DOHH2 (cell line): Measurements from ENCODE around the gene TMEM154.

Experiments
- H3F3A ChIP-seq: fragments of 200-600 bp; sonication (generic), shearing (Covaris generic); 2 replicates; pipeline ENCODE4 v1.6.0; 2016; ENCODE audit warnings: antibody characterized with exemption, mild to moderate bottlenecking; ENCODE audit not compliant: control insufficient read depth, insufficient read depth
- H3K27ac ChIP-seq: fragments of 200-600 bp; sonication (generic); 2 replicates; pipeline ENCODE4 v1.5.1; 2014; ENCODE audit warnings: low read depth, mild to moderate bottlenecking, low read length, moderate library complexity
- H3K27me3 ChIP-seq: fragments of 200-600 bp; sonication (generic); 2 replicates; pipeline ENCODE4 v1.6.1; 2014; ENCODE audit warnings: mild to moderate bottlenecking, low read length, mixed read lengths; ENCODE audit not compliant: control insufficient read depth
- H3K36me3 ChIP-seq: fragments of 200-600 bp; sonication (generic); 2 replicates; pipeline ENCODE4 v1.6.1; 2014; ENCODE audit warnings: mild to moderate bottlenecking, low read length, moderate library complexity, mixed read lengths; ENCODE audit not compliant: control insufficient read depth
- H3K4me1 ChIP-seq: fragments of 200-600 bp; sonication (generic); 2 replicates; pipeline ENCODE4 v1.6.1; 2014; ENCODE audit warnings: mild to moderate bottlenecking, low read length, mixed read lengths; ENCODE audit not compliant: control insufficient read depth
- H3K4me2 ChIP-seq: fragments of 200-600 bp; sonication (generic); 2 replicates; pipeline ENCODE4 v1.6.0; 2014; ENCODE audit warnings: mild to moderate bottlenecking, low read length, moderate library complexity
- H3K4me3 ChIP-seq: fragments of 200-600 bp; sonication (generic); 2 replicates; pipeline ENCODE4 v1.5.1; 2014; ENCODE audit warnings: mild to moderate bottlenecking, low read length, mixed read lengths
- H3K79me2 ChIP-seq: fragments of 200-600 bp; sonication (generic); 2 replicates; pipeline ENCODE4 v1.6.1; 2014; ENCODE audit warnings: mild to moderate bottlenecking, low read length, mixed read lengths; ENCODE audit not compliant: control insufficient read depth
- H3K9me2 ChIP-seq: fragments of 200-600 bp; sonication (generic); replicated peaks from 2 replicates; pipeline ENCODE4 v1.6.1; 2014; ENCODE audit warnings: mild to moderate bottlenecking, low read length, mixed read lengths; ENCODE audit not compliant: control insufficient read depth
- H3K9me3 ChIP-seq: fragments of 200-600 bp; sonication (generic); 2 replicates; pipeline ENCODE4 v1.6.1; 2014; ENCODE audit warnings: antibody characterized with exemption, low read length, mixed read lengths; ENCODE audit not compliant: control insufficient read depth, insufficient read depth
- H4K20me1 ChIP-seq: fragments of 200-600 bp; sonication (generic); 2 replicates; pipeline ENCODE4 v1.6.0; 2014; ENCODE audit warnings: low read depth, mild to moderate bottlenecking, antibody characterized with exemption, low read length, moderate library complexity; ENCODE audit not compliant: control insufficient read depth, insufficient read depth
- EZH2phosphoT487 ChIP-seq: fragments of 200-600 bp; sonication (generic); IDR thresholded peaks from 2 replicates; pipeline ENCODE4 v1.6.1; 2017; ENCODE audit warnings: borderline replicate concordance, mild to moderate bottlenecking, antibody characterized with exemption, low read length, moderate library complexity, mixed read lengths
- TF ChIP-seq, protein P1 (sequence below): fragments of 200-600 bp; sonication (generic); IDR thresholded peaks from one replicate; pipeline ENCODE4 v1.5.1; 2014; ENCODE audit warnings: antibody characterized with exemption, mild to moderate bottlenecking, low read depth, low read length; ENCODE audit not compliant: poor library complexity, severe bottlenecking

TMEM154 gene

GRCh38 chr4:152674359-152674758 is 5.4 kb downstream of the TMEM154 start:
- Histone ChIP-seq H3K27me3 (peaks cover 9% of the 10 kb centered on the region; the same call in 1 of the 2 replicates), H3K9me3 (no peaks in the 10 kb centered on the region), H3K4me3 (no peak overlapping the region), H3K4me2 (no peak overlapping the region), H3F3A (no peaks in the 10 kb centered on the region), H3K27ac (no peak overlapping the region), H3K36me3 (no peaks in the 10 kb centered on the region), H3K79me2 (no peaks in the 10 kb centered on the region), H3K4me1 (peaks cover 33% of the 10 kb centered on the region), H3K9me2 (no peaks in the 10 kb centered on the region), H4K20me1 (no peaks in the 10 kb centered on the region)
- TF ChIP-seq EZH2phosphoT487 = no peak
- TF ChIP-seq, protein P1, sequence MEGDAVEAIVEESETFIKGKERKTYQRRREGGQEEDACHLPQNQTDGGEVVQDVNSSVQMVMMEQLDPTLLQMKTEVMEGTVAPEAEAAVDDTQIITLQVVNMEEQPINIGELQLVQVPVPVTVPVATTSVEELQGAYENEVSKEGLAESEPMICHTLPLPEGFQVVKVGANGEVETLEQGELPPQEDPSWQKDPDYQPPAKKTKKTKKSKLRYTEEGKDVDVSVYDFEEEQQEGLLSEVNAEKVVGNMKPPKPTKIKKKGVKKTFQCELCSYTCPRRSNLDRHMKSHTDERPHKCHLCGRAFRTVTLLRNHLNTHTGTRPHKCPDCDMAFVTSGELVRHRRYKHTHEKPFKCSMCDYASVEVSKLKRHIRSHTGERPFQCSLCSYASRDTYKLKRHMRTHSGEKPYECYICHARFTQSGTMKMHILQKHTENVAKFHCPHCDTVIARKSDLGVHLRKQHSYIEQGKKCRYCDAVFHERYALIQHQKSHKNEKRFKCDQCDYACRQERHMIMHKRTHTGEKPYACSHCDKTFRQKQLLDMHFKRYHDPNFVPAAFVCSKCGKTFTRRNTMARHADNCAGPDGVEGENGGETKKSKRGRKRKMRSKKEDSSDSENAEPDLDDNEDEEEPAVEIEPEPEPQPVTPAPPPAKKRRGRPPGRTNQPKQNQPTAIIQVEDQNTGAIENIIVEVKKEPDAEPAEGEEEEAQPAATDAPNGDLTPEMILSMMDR = no peak

DNA sequence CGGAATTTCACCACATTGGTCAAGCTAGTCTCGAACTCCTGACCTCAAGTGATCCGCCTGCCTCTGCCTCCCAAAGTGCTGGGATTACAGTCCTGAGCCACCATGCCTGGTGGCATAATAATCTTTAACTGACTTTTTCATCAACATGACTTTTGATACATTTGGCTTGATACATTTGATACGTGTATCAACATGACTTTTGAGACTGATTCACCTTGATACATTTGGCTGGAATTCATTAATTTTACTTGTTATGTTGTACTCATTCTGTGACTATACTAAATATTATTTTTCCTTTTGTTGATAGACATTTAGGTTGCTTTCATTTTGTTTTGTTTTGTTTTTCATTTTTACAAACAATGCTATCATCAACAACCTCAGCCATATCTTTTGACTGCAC is 6.3 kb downstream of the TMEM154 start:
- Histone ChIP-seq H3K27ac (no peak overlapping the region), H3K9me2 (no peaks in the 10 kb centered on the region), H3F3A (no peaks in the 10 kb centered on the region), H3K4me3 (no peak overlapping the region), H3K79me2 (peaks cover 3% of the 10 kb centered on the region), H3K36me3 (no peaks in the 10 kb centered on the region), H3K4me1 (peaks cover 33% of the 10 kb centered on the region), H4K20me1 (no peaks in the 10 kb centered on the region), H3K9me3 (no peaks in the 10 kb centered on the region), H3K4me2 (no peak overlapping the region), H3K27me3 (0 out of 2 replicates have a peak, but pooled peaks cover 4% of the 10 kb centered on the region)
- TF ChIP-seq, protein P1 = no peak
- no peak for TF ChIP-seq EZH2phosphoT487

GRCh38 chr4:152672206-152673092 is 7.3 kb downstream of the TMEM154 start:
- H3K4me2 ChIP-seq = no peak overlapping the region
- H3K27me3 ChIP-seq = 0 out of 2 replicates have a peak, but pooled peaks cover 4% of the 10 kb centered on the region
- H3K4me1 ChIP-seq = peaks cover 39% of the 10 kb centered on the region
- H4K20me1 ChIP-seq = no peaks in the 10 kb centered on the region
- H3F3A ChIP-seq = no peaks in the 10 kb centered on the region
- no peaks in the 10 kb centered on the region for H3K36me3 ChIP-seq
- H3K27ac ChIP-seq = no peak overlapping the region
- H3K4me3 ChIP-seq = no peak overlapping the region
- H3K9me3 ChIP-seq = no peaks in the 10 kb centered on the region
- H3K9me2 ChIP-seq = no peaks in the 10 kb centered on the region
- peaks cover 5% of the 10 kb centered on the region for H3K79me2 ChIP-seq
- TF ChIP-seq, protein P1 = no peak
- TF ChIP-seq EZH2phosphoT487 = no peak
